Mesenteric fat pad (tissue), 1 donor: ENCODE results near the gene HTRA3. TPM values are rescaled to one million over a fixed set of nuclear protein-coding genes. Genes with fewer than 3 reads are reported as not detected.
"Not testable (repeated sequence)": the region's sequence is repeated elsewhere in the genome, so short reads cannot be mapped to it uniquely, and the experiment has no call there.

Experiments used
- DNase-seq: peaks from one replicate; pipeline ENCODE4 v3.0.0-alpha.2; 2020; ENCODE audit warnings: low spot score
- total RNA-seq: library from RNA; stranded (reverse); fragmentation: NEBNext Ultra II Directional; extraction: Animal tissue kit (Norgen Biotek cat#: 25700); gene quantifications from one replicate; pipeline ENCODE4 v1.2.1, GENCODE V29; 2021
- donor health status: DM: yes; HTN: yes; CAD: no.

Gene HTRA3
- total RNA-seq, 1 donor from 2014 or later: 58.5 TPM

DNA sequence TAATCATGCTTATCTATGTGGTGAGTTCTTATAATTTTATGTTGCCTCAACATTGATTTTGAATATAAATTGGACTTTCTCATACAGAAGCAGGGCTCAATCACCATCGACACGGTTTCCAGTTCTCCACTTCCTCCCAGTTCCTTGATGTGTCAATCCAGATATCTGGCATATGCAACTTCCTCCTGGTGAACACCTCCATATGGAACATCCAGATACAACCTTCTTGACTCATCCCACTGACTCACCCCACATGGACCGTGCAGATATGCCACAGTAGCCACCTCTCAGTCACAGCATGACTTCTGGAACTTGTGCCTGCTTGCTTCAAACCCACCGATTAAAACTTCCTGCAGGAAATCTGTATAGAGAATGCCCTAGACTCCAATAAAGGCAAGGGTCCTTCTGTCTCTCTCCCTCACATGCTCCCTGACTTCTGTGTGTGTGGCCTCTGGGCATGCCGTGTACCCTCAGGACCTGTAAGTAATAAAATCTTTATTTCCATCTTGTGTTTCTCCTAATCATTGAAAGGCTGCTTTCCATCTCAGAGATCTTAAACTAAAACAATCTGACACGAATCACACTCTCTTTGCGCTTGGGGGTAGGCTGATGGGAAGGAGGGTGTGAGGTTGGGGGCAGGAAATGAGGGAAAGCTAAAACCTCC lies 67.0 kb downstream of the HTRA3 start:
- DNase-seq: peak; percentile 18

DNA sequence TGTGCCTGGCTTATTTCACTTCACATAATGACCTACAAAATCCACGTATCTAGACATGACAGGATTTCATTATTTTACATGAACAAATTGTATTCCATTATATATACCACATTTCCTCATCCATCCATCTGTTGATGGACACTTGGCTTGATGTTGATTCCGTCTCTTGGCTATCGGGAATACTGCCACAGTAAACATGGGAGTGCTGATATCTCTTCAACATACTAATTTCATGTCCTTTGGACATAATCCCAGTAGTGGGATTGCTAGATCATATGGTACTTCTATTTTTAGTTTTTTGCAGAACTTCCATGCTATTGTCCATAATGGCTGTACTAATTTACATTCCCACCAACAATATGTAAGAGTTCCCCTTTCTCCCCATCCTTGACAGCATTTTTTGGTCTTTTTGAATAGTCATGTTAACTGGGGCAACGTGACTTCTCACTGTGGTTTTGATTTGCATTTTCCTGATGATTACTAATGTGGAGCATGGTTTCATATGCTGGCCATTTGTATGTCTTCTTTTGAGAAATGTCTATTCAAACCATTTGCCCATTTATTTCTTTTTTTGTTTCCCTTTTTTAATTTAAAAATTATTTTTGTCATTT lies 68.9 kb downstream of the HTRA3 start:
- DNase-seq: no peak

DNA sequence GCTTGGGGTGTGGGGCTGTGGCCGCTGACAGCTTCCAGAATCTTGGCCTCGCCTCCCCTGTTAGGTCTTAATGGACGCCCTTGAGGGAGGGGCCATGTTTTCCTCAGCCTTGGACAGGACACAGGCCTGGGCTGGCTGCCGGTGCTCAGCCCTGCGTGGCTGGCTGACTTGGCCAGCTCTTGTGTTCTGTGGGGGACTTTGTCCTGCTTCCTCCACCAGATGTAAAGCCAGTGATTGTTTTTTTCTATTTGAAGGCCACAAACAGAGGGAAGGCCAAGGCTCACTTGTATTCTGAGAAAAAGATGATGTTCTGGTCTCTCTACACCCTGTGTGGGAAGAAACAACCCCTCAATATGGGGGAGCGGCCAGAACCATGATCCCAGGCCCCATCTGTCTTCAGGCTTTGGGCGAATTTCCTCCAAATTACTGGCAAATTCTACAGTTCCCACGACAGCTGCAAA lies 71.3 kb downstream of the HTRA3 start:
- DNase-seq: peak; percentile 86

DNA sequence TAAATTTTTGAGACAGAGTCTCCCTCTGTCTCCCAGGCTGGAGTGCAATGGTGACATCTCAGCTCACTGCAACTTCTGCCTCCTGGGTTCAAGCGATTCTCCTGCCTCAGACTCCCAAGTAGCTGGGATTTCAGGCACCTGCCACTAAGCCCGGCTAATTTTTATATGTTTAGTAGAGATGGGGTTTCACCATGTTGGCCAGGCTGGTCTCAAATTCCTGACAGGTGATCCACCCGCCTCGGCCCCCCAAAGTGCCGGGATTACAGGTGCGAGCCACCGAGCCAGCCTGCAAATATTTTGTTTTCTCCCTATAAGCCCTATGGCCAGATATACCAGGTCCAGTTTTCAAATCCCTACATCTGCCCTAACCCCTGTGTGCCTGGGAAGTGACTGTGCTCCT lies 71.7 kb downstream of the HTRA3 start:
- DNase-seq: not testable (repeated sequence)

DNA sequence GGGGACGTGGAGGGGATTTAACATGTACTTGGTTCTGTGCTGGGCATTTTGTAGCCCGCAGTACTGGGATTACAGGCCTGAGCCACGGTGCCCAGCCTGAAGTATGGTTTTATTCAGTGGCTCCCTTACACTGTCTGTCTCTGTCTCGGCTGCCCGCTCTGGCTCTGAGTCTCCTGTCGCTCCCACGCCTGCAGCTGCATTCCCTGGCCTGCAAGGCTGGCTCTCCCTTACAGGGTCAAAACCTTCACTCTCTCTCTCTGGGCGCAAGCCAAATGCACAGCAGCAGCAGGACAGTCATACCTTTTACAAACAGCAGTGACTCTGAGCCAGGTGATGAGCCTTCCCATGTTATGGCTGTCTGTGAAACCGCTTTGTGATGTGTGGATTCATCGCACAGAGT lies 72.1 kb downstream of the HTRA3 start:
- peak; percentile 89 for DNase-seq

DNA sequence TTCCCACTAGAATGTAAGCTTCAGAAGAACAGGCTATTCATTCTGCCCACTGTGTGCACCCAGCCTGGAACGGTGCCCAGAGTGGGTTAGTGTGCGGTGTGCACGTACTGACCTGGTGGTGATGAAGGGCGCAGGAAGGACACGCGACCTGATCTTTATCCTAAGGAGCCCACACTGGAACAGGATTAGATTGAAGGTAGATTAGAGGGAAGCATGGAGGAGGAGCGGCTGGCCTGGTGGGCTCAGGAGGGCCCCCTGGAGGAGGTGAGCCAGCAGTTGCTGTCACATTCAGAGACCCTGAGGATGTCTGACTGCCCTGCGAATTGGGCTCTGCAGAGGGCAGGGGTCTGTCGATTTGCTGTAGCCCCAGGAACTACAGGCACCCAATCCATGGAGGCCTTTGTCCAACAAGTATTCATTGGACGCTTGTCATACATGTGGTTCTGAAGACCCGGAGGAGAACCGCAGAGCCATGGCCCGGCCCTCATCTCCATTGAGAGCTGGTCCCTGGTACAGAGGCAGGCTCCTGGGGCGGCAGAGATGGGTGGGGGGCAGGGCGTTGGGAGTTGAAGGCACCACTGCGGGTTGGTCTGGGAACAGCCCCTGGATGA lies 73.2 kb downstream of the HTRA3 start:
- DNase-seq: peak; percentile 62

DNA sequence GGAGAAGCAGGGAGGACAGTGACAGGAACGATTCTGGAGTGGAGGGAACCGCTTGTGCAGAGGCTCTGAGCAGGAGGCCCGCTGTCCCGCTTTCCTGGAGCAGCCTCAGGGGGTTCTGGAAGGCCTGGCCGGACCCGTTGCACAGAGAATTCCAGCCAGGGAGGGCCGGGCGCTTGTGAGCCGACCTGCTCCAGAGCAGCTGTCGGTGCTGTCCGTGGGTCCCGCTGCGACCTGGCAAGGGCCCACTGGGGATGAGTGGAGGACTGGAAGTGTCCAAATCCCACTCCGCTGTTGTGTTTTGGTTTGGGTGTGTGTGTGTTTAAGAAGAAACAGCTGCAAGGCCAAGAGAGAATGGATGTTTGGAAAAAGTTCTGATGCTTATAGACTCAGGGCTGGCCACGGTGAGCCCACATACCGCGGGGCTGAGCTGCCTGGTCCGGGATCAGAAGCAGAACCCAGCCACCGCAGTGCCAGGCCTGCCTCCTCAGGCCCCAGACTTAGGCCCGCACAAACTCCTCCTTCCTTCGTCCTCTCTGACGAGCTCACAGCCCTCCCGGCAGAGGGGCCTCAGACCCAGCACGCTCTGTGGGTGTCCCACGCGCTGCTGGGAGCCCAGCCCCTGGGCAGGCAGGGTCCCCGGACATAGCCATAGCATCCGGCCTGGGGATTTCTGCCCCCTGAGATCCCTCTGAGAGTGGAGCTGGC lies 73.9 kb downstream of the HTRA3 start:
- DNase-seq: peak; percentile 83

DNA sequence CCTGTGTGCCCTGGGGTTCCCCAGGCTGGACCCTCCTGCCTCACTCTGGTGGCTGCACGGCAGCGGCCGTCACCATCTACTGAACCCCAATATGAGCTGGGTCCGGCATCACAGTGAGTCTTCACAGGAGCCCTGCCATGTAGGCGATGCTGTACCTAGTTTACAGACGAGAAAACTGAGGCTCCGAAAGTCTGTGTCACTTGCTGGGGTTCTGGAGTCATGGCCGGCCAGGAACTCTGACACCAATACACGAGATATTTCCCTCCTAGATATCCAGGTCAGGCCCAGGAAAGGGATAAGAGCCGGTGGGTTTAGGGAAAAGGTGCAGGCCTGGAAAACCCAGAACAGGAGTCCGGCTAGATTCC lies 74.4 kb downstream of the HTRA3 start:
- no peak for DNase-seq

DNA sequence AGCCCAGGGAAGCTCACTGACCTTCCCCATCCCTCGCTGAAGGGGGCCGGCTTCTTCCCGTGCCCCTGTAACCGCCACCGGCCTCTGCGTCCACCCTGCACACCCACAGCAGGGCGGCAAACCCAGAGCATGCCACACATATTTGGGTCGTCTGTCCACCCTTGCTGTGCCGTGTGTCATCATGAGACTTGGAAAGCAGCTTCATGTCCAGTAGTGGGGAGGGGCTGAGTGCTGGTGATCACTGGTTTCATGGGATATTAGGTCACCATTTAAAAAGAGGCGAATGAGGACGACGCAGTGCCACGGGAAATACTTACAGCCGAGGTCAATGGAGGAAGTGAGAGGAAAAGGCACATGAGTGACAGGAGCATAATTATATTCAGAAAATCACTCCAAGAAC lies 74.8 kb downstream of the HTRA3 start:
- peak; percentile 65 for DNase-seq

DNA sequence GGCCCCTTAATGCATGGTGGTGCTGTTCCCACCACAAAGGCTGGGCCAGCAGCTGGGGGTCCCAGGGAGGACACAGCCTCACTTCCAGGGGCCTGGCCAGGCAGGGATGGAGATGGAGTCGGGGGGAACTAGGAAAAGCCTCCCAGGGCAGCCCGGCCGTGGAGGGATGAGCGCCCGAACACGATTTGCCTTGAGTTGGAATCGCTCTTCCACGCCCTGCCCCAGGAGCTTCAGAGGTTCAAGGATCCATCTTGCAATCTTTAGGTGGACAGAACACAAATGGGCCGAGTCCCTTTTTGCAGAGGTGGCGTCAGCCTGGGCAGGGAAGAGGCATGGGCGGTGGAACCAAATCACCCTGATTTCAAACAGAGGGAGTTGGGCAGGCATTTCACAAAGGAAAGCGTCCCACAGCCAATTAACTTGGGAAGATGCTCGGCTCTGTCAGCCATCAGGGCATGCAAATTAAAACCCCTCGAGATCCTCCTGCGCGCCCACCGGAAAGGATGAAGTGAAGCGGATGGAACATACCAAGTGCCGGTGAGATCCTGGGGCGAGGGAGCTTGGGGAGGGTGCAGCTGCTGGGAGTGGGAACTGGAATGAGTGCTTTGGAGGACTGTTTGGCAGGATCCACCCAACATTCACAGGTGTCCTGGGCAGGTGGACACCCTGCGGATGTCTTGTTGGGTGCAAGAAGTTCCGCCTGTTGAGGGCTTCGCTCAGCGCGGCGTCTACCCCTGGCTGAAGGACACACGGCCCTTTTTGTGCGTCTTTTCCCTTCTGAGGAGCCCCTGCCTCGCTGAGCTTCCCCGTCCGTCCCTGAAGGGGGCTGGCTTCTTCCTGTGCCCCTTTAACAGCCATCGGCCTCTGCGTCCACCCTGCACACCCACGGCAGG lies 75.7 kb downstream of the HTRA3 start:
- peak; percentile 81 for DNase-seq

DNA sequence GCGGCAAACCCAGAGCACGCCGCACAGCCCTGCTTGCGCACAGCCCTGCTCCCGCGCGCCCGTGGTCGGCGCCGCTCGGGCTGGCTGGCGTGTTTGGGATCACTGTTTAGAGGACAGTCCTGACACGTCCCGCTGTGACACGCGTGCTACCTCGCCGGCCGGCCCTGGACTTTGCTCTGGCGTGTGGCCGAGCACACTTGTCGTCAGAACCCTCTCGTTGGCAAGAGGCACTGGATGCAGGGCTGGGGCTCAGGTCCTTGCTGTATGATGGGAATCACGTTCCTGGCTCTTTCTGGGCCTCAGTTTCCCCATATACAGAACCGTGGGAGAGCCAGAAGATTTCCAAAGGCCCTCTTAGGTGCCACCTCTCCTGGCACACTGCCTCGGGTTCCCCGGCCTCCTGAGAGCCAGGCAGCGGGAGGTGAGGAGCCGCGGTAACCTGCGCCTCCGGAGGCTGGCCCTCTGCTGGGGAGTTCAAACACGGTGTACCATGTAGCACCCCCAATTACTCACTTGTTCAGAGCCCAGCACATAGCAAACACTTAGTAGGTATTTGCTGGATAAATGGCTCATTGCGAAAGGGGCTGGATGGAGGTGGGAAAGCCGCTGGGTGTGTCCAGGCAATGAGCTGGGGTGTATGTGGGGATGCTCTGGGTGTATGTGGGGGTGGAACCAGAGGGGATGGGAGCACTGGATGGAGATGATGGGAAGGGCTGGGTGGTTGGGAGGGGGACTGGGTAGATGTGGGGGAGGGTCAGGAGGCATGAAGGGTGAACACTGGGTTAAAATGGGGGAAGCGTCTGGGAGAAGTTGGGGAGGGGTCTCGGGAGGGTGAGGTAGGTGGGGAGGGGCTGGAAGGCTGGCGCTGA lies 76.6 kb downstream of the HTRA3 start:
- peak; percentile 33 for DNase-seq

DNA sequence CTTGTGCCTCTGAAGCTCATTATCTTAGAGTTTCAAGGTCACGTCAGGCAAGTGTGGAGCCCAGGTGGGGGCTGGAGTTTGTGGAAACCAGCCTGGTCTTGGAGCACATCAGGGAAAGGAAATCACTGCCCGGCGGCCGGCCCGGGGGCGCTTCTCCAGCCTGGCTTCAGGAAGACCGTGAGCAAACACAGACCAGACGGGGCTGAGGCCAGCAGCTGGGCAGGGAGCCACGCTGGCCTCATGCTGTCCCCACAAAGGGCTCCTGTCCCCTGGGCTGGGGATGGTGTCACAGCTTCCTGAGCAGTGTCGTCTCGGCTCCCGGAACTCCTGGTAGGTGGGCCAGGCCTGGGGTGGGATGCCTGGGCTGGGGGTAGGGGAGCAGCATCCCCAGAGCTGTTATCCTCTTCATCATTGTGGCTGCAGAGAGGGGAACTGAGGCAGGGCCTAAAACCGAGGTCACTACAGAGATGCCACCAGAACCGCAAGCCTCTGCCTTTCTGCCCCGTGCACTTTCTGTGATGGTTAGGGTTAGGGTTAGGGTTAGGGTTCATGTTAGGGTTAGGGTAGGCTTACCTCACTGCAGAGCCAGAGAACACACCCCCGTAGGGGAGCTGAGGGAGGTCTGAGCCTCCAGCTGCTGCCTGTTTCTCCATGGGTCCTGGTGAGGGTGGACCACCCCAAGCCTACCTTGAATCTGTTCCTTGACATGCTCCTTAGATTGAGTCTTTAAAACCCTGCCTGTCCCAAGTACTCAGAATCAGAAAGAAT lies 77.5 kb downstream of the HTRA3 start:
- peak; percentile 80 for DNase-seq

DNA sequence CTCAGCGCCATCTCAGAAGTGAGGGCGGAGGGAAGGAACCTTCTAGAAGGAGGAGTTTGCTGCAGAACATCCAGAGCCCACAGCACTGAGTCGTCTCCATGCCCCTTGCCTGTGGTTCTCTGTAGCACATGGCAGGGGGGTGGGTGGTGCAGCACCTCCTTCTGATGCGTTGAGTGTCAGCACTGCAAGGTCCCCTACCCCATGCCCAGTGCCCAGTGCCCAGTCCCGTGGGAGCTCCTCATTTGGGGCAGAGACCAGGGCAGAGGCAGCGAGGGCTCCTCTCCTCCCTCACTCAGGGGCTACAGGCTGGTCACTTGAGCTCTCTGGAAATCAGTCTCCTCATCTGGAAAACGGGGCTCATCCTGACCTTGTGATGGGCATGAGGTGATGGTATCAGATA lies 78.1 kb downstream of the HTRA3 start:
- DNase-seq: peak; percentile 72

DNA sequence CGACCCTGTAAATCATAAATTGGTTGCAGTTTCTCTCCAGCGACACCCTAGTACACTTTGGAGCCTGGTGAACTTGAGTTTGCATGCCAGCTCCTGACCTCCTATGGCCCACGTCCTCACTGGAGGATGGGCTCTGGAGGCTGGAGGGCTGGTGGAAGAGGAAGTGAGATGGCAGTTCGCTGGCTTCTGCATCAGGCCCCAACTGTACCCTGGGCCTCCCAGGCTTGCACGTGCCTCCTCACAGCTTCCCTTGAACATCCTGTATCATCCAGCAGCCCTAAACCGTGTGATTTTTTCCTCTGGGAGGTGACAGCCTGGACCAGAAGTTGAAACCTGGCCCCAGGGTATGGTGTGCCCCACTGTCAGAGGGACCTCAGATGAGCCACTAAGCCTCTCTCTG lies 78.5 kb downstream of the HTRA3 start:
- peak; percentile 41 for DNase-seq

DNA sequence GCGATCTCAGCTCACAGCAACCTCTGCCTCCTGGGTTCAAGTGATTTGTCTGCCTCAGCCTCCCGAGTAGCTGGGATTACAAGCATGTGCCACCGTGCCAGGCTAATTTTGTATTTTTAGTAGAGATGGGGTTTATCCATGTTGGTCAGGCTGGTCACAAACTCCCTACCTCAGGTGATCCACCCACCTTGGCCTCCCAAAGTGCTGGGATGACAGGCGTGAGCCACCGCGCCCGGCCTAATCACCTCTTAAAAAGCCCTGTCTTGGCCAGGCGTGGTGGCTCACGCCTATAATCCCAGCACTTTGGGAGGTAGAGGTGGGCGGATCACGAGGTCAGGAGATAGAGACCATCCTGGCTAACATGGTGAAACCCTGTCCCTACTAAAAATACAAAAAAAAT lies 79.7 kb downstream of the HTRA3 start:
- DNase-seq: peak; percentile 59

DNA sequence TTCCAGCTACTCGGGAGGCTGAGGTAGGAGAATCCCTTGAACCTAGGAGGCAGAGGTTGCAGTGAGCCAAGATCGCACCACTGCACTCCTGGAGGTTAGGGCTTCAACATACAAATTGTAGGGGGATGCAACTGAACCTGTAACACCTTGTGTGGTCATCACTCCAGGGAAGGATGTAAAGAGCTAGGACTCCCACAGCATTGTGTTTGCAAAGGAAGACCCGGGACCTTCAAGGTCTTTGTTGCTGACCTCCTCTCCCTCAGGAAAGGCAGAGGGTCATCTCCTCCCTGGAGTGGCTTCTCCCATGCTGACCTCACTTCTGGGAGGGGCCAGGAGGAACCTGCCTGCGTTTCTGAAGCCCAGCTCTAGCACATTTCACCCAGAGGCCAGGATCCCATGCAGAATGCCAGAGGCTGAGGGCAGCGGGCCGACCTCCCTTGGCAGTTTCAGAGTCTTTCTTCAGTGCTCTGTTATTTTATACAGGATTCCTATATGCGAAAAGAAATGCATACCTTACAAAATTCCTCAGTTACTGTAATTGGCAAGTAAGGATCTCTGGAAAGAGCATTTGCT lies 80.2 kb downstream of the HTRA3 start:
- DNase-seq: peak; percentile 71

DNA sequence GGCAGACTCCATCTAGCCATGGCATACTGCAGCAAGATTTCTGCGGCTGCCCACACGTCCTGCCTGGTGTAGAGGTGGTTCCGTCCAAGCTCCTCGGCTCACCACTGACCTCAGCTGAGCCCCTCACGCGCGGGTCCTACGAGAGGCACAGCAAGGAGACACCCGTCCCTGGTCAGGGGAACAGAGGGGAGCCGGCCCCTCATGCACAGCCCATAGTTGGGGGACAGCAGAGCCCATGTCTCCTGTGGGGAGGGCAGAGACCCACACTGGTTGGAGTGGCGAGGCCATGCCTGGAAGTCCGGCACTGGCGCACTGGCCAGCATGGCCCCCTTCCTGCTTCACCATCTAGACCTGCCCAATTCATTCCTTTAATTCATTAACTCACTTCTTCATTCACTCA lies 80.8 kb downstream of the HTRA3 start:
- peak; percentile 71 for DNase-seq

DNA sequence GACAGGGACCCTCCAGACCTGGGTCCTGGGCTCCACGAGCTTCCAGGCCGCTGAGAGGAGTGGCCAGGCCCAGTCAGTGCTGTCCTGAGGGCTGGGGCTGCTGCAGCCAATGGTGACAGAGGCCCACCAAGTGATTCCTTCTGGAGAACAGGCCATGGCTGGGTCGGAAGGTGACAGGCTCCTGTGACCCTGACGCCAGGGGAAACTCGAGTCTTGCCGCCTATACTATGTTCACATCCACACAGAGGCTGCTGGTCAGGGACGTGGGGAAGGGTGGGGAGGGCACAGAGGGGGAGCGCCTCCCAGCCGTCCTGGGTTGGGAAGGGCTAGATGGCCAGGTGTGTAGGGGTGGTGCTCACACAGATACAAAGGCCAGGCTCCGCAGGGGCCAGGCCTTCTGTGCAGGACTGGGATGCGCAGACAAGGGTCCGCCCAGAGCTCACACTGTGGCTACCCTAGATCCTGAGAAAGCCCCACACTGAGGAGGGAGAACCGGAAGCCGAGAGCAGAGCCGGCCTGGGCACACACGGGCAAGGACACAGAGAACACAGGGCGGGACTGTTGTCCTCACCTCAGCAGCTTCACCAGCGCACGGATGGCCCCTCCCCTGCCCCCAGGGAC lies 81.4 kb downstream of the HTRA3 start:
- peak; percentile 79 for DNase-seq
